ENCODE data around the gene GMEB2. TPM values are rescaled to one million over a fixed set of nuclear protein-coding genes. Genes with fewer than 3 reads are reported as not detected.

The GMEB2 gene
- total and polyA plus RNA-seq, 2 donors (not counting 1 experiment from before 2014, with no cell fraction given), result 6.3 to 10.9 TPM

GRCh38 chr20:63598479-63599395 lies 28.2 kb downstream of the GMEB2 start:
- no peak for TF ChIP-seq CTCF (conservative IDR thresholded peaks at IDR 0.05 in 1 of 2, IDR thresholded peaks at IDR 0.05 in 1 of 2; ENCODE audit: low read depth in 1 of 2, low read length in 2 of 2)
- TF ChIP-seq EZH2 (IDR thresholded peaks at IDR 0.05; ENCODE audit: low read length, missing control alignments), result no peak
- H3K79me2 ChIP-seq (ENCODE audit: control insufficient read depth, insufficient read depth, low read length), result no peaks in the 10 kb centered on the region
- no peak overlapping the region for H3K27ac ChIP-seq (ENCODE audit: insufficient read depth, low read length)
- no peaks in the 10 kb centered on the region for H4K20me1 ChIP-seq (ENCODE audit: control insufficient read depth, extremely low read depth, insufficient read depth, low read length)
- no peaks in the 10 kb centered on the region for H3K9me3 ChIP-seq (ENCODE audit: control insufficient read depth, insufficient read depth, low read depth, low read length)
- no peaks in the 10 kb centered on the region for H3K27me3 ChIP-seq (ENCODE audit: control insufficient read depth, insufficient read depth, low read length)
- no peak overlapping the region for H3K4me2 ChIP-seq (ENCODE audit: extremely low read depth, insufficient read depth, low read length)
- H3K36me3 ChIP-seq (ENCODE audit: control insufficient read depth, insufficient read depth, low read length), result peaks cover 22% of the 10 kb centered on the region
- H3K4me1 ChIP-seq (ENCODE audit: control insufficient read depth, extremely low read depth, insufficient read depth, low read length), result peaks cover 8% of the 10 kb centered on the region
- DNase-seq (ENCODE audit: low read depth in 2 of 2), result no peak
- H2AFZ ChIP-seq (ENCODE audit: low read length), result no peak overlapping the region
- no peak overlapping the region for H3K4me3 ChIP-seq (replicated peaks in 1 of 4; ENCODE audit: control extremely low read depth in 1 of 4, insufficient read depth in 1 of 4, low read depth in 3 of 4, low read length in 4 of 4)
- H3K9ac ChIP-seq (ENCODE audit: insufficient read depth, low read length), result no peak overlapping the region

GRCh38 chr20:63597651-63598478 lies 29.0 kb downstream of the GMEB2 start:
- Histone ChIP-seq H4K20me1 (ENCODE audit: control insufficient read depth, extremely low read depth, insufficient read depth, low read length) (no peaks in the 10 kb centered on the region), H3K4me2 (ENCODE audit: extremely low read depth, insufficient read depth, low read length) (no peak overlapping the region), H3K9ac (ENCODE audit: insufficient read depth, low read length) (no peak overlapping the region), H2AFZ (ENCODE audit: low read length) (no peak overlapping the region), H3K27ac (ENCODE audit: insufficient read depth, low read length) (no peak overlapping the region), H3K4me3 (replicated peaks in 1 of 4; ENCODE audit: control extremely low read depth in 1 of 4, insufficient read depth in 1 of 4, low read depth in 3 of 4, low read length in 4 of 4) (no peak overlapping the region), H3K9me3 (ENCODE audit: control insufficient read depth, insufficient read depth, low read depth, low read length) (no peaks in the 10 kb centered on the region), H3K4me1 (ENCODE audit: control insufficient read depth, extremely low read depth, insufficient read depth, low read length) (peaks cover 8% of the 10 kb centered on the region), H3K79me2 (ENCODE audit: control insufficient read depth, insufficient read depth, low read length) (no peaks in the 10 kb centered on the region), H3K36me3 (ENCODE audit: control insufficient read depth, insufficient read depth, low read length) (peaks cover 22% of the 10 kb centered on the region), H3K27me3 (ENCODE audit: control insufficient read depth, insufficient read depth, low read length) (no peaks in the 10 kb centered on the region)
- no peak for DNase-seq (ENCODE audit: low read depth in 2 of 2)
- no peak for TF ChIP-seq CTCF (conservative IDR thresholded peaks at IDR 0.05 in 1 of 2, IDR thresholded peaks at IDR 0.05 in 1 of 2; ENCODE audit: low read depth in 1 of 2, low read length in 2 of 2)
- no peak for TF ChIP-seq EZH2 (IDR thresholded peaks at IDR 0.05; ENCODE audit: low read length, missing control alignments)

GRCh38 chr20:63596423-63596822 lies 30.5 kb downstream of the GMEB2 start:
- no peak overlapping the region for H2AFZ ChIP-seq (ENCODE audit: low read length)
- H3K4me1 ChIP-seq (ENCODE audit: control insufficient read depth, extremely low read depth, insufficient read depth, low read length), result peaks cover 8% of the 10 kb centered on the region
- H4K20me1 ChIP-seq (ENCODE audit: control insufficient read depth, extremely low read depth, insufficient read depth, low read length), result no peaks in the 10 kb centered on the region
- no peak overlapping the region for H3K27ac ChIP-seq (ENCODE audit: insufficient read depth, low read length)
- H3K79me2 ChIP-seq (ENCODE audit: control insufficient read depth, insufficient read depth, low read length), result no peaks in the 10 kb centered on the region
- H3K9ac ChIP-seq (ENCODE audit: insufficient read depth, low read length), result no peak overlapping the region
- no peak for TF ChIP-seq EZH2 (IDR thresholded peaks at IDR 0.05; ENCODE audit: low read length, missing control alignments)
- TF ChIP-seq CTCF (conservative IDR thresholded peaks at IDR 0.05 in 1 of 2, IDR thresholded peaks at IDR 0.05 in 1 of 2; ENCODE audit: low read depth in 1 of 2, low read length in 2 of 2), result no peak
- no peak overlapping the region for H3K4me3 ChIP-seq (replicated peaks in 1 of 4; ENCODE audit: control extremely low read depth in 1 of 4, insufficient read depth in 1 of 4, low read depth in 3 of 4, low read length in 4 of 4)
- H3K4me2 ChIP-seq (ENCODE audit: extremely low read depth, insufficient read depth, low read length), result no peak overlapping the region
- no peak for DNase-seq (ENCODE audit: low read depth in 2 of 2)
- H3K36me3 ChIP-seq (ENCODE audit: control insufficient read depth, insufficient read depth, low read length), result peaks cover 16% of the 10 kb centered on the region
- H3K27me3 ChIP-seq (ENCODE audit: control insufficient read depth, insufficient read depth, low read length), result no peaks in the 10 kb centered on the region
- H3K9me3 ChIP-seq (ENCODE audit: control insufficient read depth, insufficient read depth, low read depth, low read length), result no peaks in the 10 kb centered on the region
